GM19238 (cell line): ENCODE measurements around the gene CYS1.
"Not testable (repeated sequence)": the region's sequence is repeated elsewhere in the genome, so short reads cannot be mapped to it uniquely, and the experiment has no call there.

Source experiments
- DNase-seq: peaks from one replicate; pipeline ENCODE4 v3.0.0; 2011; ENCODE audit warnings: low spot score; ENCODE audit not compliant: insufficient read length

The CYS1 gene

GRCh38 chr2:10031886-10032745 lies 48.1 kb downstream of the CYS1 start:
- no peak for DNase-seq

- DNase-seq: not testable (repeated sequence)
Measured at GRCh38 chr2:10030798-10031197, 49.4 kb downstream of the CYS1 start.

GRCh38 chr2:10030311-10030736 lies 49.9 kb downstream of the CYS1 start:
- no peak for DNase-seq

GRCh38 chr2:10029875-10030223 lies 50.4 kb downstream of the CYS1 start:
- no peak for DNase-seq

- peak; percentile 31 for DNase-seq
Measured at GRCh38 chr2:10028988-10029874, 51.0 kb downstream of the CYS1 start.

- DNase-seq: no peak
Measured at GRCh38 chr2:10028407-10028987, 51.7 kb downstream of the CYS1 start.

- DNase-seq: no peak
Measured at GRCh38 chr2:10027660-10028330, 52.4 kb downstream of the CYS1 start.

- no peak for DNase-seq
Measured at GRCh38 chr2:10026940-10027569, 53.2 kb downstream of the CYS1 start.

GRCh38 chr2:10022966-10023662 lies 57.1 kb downstream of the CYS1 start:
- no peak for DNase-seq

GRCh38 chr2:10022445-10022844 lies 57.8 kb downstream of the CYS1 start:
- no peak for DNase-seq

- no peak for DNase-seq
Measured at GRCh38 chr2:10022041-10022421, 58.2 kb downstream of the CYS1 start.

GRCh38 chr2:10019602-10020400 lies 60.4 kb downstream of the CYS1 start:
- no peak for DNase-seq

GRCh38 chr2:10019174-10019573 lies 61.0 kb downstream of the CYS1 start:
- no peak for DNase-seq

GRCh38 chr2:10017313-10017941 lies 62.8 kb downstream of the CYS1 start:
- no peak for DNase-seq

GRCh38 chr2:10016802-10017258 lies 63.4 kb downstream of the CYS1 start:
- no peak for DNase-seq

- DNase-seq: no peak
Measured at GRCh38 chr2:10016001-10016801, 64.0 kb downstream of the CYS1 start.

GRCh38 chr2:10015376-10015989 lies 64.7 kb downstream of the CYS1 start:
- DNase-seq: not testable (repeated sequence)
